Stomach (tissue), 4 donors: ENCODE data around the gene ETV3L.

Experiments
- EP300 ChIP-seq: sonication (generic); formaldehyde crosslinking; IDR thresholded peaks from one replicate; pipeline ENCODE4 v1.6.1; 2017; ENCODE audit warnings: antibody characterized with exemption
- POLR2AphosphoS5 ChIP-seq, 3 donors: sonication (generic); formaldehyde crosslinking; IDR thresholded peaks; one replicate each; pipeline ENCODE4 v1.6.1; 2016; ENCODE audit warnings: antibody characterized with exemption in 3 of 3
- TF ChIP-seq, protein P1 (sequence below), 7 experiments: fragments of 450-650 bp in 4 of 7; fragments of 200-600 bp in 3 of 7; sonication (generic) in 3 of 7; IDR thresholded peaks; one replicate each; pipeline ENCODE4 v1.5.1; 2016 to 2019; ENCODE audit warnings: antibody characterized with exemption in 7 of 7, control low read depth in 2 of 7, mild to moderate bottlenecking in 1 of 7

DNA sequence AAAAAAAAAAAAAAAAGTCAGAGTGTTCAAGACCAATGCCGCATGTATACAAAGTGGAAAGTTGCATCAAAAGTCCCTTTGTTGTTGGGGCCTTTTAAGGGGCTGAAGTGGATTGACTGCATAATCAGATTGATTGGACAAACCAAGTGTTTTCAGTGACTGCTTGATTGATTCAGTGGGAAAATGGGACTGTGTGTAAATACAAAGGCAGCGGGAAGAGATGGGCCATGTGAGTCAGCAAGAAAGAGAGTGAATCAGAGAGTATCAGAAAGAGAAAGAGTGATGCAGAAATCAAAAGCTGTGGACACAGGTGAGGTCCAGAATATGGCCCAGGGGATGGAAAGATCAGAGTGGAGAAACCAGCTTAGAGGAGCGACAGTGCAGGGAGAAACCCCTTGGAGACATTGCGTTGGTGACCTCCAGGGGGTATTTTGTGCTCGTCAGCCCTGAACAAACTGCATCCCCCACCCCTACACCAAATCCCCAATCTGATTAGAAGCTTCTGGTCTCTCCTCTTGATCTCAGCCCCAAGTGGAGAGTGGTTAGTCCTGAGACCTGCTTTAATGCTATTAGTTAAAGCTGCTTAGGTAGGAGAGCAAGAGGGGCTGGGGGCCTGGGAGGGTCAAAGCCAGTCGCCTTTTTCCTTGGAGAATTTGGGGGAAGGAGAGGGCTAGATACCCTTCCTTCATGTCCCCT is 5.1 kb upstream of the ETV3L start:
- TF ChIP-seq POLR2AphosphoS5 (IDR thresholded peaks at IDR 0.05) (no peak), EP300 (no peak)
- TF ChIP-seq, protein P1, sequence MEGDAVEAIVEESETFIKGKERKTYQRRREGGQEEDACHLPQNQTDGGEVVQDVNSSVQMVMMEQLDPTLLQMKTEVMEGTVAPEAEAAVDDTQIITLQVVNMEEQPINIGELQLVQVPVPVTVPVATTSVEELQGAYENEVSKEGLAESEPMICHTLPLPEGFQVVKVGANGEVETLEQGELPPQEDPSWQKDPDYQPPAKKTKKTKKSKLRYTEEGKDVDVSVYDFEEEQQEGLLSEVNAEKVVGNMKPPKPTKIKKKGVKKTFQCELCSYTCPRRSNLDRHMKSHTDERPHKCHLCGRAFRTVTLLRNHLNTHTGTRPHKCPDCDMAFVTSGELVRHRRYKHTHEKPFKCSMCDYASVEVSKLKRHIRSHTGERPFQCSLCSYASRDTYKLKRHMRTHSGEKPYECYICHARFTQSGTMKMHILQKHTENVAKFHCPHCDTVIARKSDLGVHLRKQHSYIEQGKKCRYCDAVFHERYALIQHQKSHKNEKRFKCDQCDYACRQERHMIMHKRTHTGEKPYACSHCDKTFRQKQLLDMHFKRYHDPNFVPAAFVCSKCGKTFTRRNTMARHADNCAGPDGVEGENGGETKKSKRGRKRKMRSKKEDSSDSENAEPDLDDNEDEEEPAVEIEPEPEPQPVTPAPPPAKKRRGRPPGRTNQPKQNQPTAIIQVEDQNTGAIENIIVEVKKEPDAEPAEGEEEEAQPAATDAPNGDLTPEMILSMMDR (IDR thresholded peaks at IDR 0.05) = no peak
